SK-N-SH treated with all-trans-retinoic acid at 6 μM for 48 hours (cell line): Measurements from ENCODE around the gene NINL.

Experiments used
- ATAC-seq: fragments of 200-7000 bp; cut with Tn5 transposase; 3 replicates; pipeline ENCODE4 v1.9.1; 2020; ENCODE audit warnings: mild to moderate bottlenecking, moderate library complexity
- ARNTL ChIP-seq: fragments of 450-650 bp; formaldehyde crosslinking; IDR thresholded peaks from 2 replicates; pipeline ENCODE4 v1.5.0; 2020; ENCODE audit warnings: low read depth, mild to moderate bottlenecking, moderate library complexity, borderline replicate concordance
- BACH2 ChIP-seq: fragments of 250-450 bp; sonication (Bioruptor Pico); IDR thresholded peaks from 2 replicates; pipeline ENCODE4 v1.9.0; 2021; ENCODE audit warnings: mild to moderate bottlenecking, borderline replicate concordance
- CREB5 ChIP-seq: fragments of 250-450 bp; sonication (Bioruptor Pico); IDR thresholded peaks from 2 replicates; pipeline ENCODE4 v1.5.1; 2020; ENCODE audit warnings: low read depth, mild to moderate bottlenecking, moderate library complexity
- CSDC2 ChIP-seq: fragments of 250-450 bp; sonication (Bioruptor Pico); IDR thresholded peaks from 2 replicates; pipeline ENCODE4 v1.5.0; 2020; ENCODE audit warnings: mild to moderate bottlenecking, moderate library complexity
- CSRNP3 ChIP-seq: fragments of 250-450 bp; sonication (Bioruptor Pico); IDR thresholded peaks from 2 replicates; pipeline ENCODE4 v1.5.1; 2021; ENCODE audit warnings: mild to moderate bottlenecking, moderate library complexity
- ESRRG ChIP-seq: fragments of 250-450 bp; sonication (Bioruptor Pico); IDR thresholded peaks from 2 replicates; pipeline ENCODE4 v1.6.1; 2021; ENCODE audit warnings: mild to moderate bottlenecking
- ISL1 ChIP-seq: fragments of 250-450 bp; sonication (Bioruptor Pico); IDR thresholded peaks from 2 replicates; pipeline ENCODE4 v2.1.2; 2022; ENCODE audit warnings: mild to moderate bottlenecking, moderate library complexity
- OSR1 ChIP-seq: fragments of 250-450 bp; sonication (Bioruptor Pico); IDR thresholded peaks from 2 replicates; pipeline ENCODE4 v1.8.0; 2022; ENCODE audit warnings: moderate library complexity, mild to moderate bottlenecking, inconsistent platforms
- PPARA ChIP-seq: fragments of 250-450 bp; sonication (Bioruptor Pico); IDR thresholded peaks from 2 replicates; pipeline ENCODE4 v1.5.0; 2020; ENCODE audit warnings: mild to moderate bottlenecking, borderline replicate concordance
- RARB ChIP-seq: fragments of 250-450 bp; sonication (Bioruptor Pico); IDR thresholded peaks from 2 replicates; pipeline ENCODE4 v1.8.0; 2021; ENCODE audit warnings: mild to moderate bottlenecking, moderate library complexity
- SNAI2 ChIP-seq: fragments of 250-450 bp; sonication (Bioruptor Pico); IDR thresholded peaks from 2 replicates; pipeline ENCODE4 v1.5.0; 2020; ENCODE audit warnings: mild to moderate bottlenecking, moderate library complexity
- TCF4 ChIP-seq: fragments of 250-450 bp; sonication (Bioruptor Pico); IDR thresholded peaks from 2 replicates; pipeline ENCODE4 v1.8.0; 2021; ENCODE audit warnings: mild to moderate bottlenecking, moderate library complexity, borderline replicate concordance
- TOX ChIP-seq: fragments of 250-450 bp; sonication (Bioruptor Pico); IDR thresholded peaks from 2 replicates; pipeline ENCODE4 v1.8.0; 2021; ENCODE audit warnings: mild to moderate bottlenecking, moderate library complexity, borderline replicate concordance
- ZC3H10 ChIP-seq: fragments of 250-450 bp; sonication (Bioruptor Pico); IDR thresholded peaks from 2 replicates; pipeline ENCODE4 v1.5.1; 2021; ENCODE audit warnings: mild to moderate bottlenecking, moderate library complexity
- ZFP3 ChIP-seq: fragments of 250-450 bp; sonication (Bioruptor Pico); IDR thresholded peaks from 2 replicates; pipeline ENCODE4 v1.5.0; 2020; ENCODE audit warnings: mild to moderate bottlenecking, moderate library complexity
- ZFP30 ChIP-seq: fragments of 450-650 bp; formaldehyde crosslinking; IDR thresholded peaks from 2 replicates; pipeline ENCODE4 v1.5.0; 2022; ENCODE audit warnings: mild to moderate bottlenecking, moderate library complexity
- ZNF565 ChIP-seq: fragments of 450-650 bp; formaldehyde crosslinking; conservative IDR thresholded peaks from 2 replicates; pipeline ENCODE4 v1.5.0; 2020; ENCODE audit warnings: low read depth, mild to moderate bottlenecking, moderate library complexity
- ZNF70 ChIP-seq: fragments of 450-650 bp; formaldehyde crosslinking; IDR thresholded peaks from 2 replicates; pipeline ENCODE4 v1.5.0; 2020; ENCODE audit warnings: mild to moderate bottlenecking, moderate library complexity
- ZNF8 ChIP-seq: fragments of 450-650 bp; formaldehyde crosslinking; IDR thresholded peaks from 2 replicates; pipeline ENCODE4 v1.5.0; 2020; ENCODE audit warnings: mild to moderate bottlenecking, moderate library complexity
- TF ChIP-seq, protein P1 (sequence below): fragments of 250-450 bp; sonication (Bioruptor Pico); IDR thresholded peaks from 2 replicates; pipeline ENCODE4 v1.5.0; 2020; ENCODE audit warnings: mild to moderate bottlenecking, moderate library complexity
- TF ChIP-seq, protein P2 (sequence below): fragments of 250-450 bp; sonication (Bioruptor Pico); IDR thresholded peaks from 2 replicates; pipeline ENCODE4 v1.8.0; 2020; ENCODE audit warnings: mild to moderate bottlenecking, moderate library complexity, borderline replicate concordance
- TF ChIP-seq, protein P3 (sequence below): fragments of 250-450 bp; sonication (Bioruptor Pico); IDR thresholded peaks from 2 replicates; pipeline ENCODE4 v1.8.0; 2021; ENCODE audit warnings: low read depth, mild to moderate bottlenecking, moderate library complexity, borderline replicate concordance

The NINL gene

DNA sequence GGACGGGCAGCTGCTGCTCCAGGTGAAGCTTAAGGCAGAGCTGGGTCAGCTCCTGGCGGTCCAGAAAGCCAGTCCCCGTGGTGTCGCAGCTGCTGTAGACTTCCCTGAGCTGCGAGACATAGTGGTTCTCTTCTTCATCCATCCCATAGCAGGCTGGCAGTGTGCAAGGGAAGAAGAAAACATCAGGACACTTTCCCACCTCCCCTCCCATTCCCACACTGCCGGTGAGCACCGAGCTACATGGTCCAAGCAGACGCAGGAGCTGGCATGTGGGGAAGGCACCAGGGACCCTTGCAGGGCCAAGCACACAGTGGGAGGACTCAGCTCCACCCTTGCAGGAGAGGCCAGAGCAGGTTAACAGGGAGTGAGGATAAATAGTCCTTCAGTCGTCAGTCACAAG lies 58.9 kb downstream of the NINL start:
- no peak for ATAC-seq
- TF ChIP-seq ZFP30 (CRISPR knock-in tag) (no peak), ZNF8 (CRISPR knock-in tag) (no peak), PPARA (no peak), CSDC2 (no peak), ZNF70 (no peak), TCF4 (CRISPR knock-in tag) (no peak), ISL1 (CRISPR knock-in tag) (no peak), RARB (no peak), CREB5 (CRISPR knock-in tag) (no peak), ZNF565 (CRISPR knock-in tag) (no peak), BACH2 (CRISPR knock-in tag) (no peak), TOX (no peak), ZFP3 (no peak), ESRRG (CRISPR knock-in tag) (no peak), CSRNP3 (CRISPR knock-in tag) (no peak), ZC3H10 (no peak)
- TF ChIP-seq, protein P1, sequence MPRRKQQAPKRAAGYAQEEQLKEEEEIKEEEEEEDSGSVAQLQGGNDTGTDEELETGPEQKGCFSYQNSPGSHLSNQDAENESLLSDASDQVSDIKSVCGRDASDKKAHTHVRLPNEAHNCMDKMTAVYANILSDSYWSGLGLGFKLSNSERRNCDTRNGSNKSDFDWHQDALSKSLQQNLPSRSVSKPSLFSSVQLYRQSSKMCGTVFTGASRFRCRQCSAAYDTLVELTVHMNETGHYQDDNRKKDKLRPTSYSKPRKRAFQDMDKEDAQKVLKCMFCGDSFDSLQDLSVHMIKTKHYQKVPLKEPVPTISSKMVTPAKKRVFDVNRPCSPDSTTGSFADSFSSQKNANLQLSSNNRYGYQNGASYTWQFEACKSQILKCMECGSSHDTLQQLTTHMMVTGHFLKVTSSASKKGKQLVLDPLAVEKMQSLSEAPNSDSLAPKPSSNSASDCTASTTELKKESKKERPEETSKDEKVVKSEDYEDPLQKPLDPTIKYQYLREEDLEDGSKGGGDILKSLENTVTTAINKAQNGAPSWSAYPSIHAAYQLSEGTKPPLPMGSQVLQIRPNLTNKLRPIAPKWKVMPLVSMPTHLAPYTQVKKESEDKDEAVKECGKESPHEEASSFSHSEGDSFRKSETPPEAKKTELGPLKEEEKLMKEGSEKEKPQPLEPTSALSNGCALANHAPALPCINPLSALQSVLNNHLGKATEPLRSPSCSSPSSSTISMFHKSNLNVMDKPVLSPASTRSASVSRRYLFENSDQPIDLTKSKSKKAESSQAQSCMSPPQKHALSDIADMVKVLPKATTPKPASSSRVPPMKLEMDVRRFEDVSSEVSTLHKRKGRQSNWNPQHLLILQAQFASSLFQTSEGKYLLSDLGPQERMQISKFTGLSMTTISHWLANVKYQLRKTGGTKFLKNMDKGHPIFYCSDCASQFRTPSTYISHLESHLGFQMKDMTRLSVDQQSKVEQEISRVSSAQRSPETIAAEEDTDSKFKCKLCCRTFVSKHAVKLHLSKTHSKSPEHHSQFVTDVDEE (CRISPR knock-in tag), result no peak
- TF ChIP-seq, protein P2, sequence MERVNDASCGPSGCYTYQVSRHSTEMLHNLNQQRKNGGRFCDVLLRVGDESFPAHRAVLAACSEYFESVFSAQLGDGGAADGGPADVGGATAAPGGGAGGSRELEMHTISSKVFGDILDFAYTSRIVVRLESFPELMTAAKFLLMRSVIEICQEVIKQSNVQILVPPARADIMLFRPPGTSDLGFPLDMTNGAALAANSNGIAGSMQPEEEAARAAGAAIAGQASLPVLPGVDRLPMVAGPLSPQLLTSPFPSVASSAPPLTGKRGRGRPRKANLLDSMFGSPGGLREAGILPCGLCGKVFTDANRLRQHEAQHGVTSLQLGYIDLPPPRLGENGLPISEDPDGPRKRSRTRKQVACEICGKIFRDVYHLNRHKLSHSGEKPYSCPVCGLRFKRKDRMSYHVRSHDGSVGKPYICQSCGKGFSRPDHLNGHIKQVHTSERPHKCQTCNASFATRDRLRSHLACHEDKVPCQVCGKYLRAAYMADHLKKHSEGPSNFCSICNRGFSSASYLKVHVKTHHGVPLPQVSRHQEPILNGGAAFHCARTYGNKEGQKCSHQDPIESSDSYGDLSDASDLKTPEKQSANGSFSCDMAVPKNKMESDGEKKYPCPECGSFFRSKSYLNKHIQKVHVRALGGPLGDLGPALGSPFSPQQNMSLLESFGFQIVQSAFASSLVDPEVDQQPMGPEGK (CRISPR knock-in tag), result no peak
- TF ChIP-seq, protein P3, sequence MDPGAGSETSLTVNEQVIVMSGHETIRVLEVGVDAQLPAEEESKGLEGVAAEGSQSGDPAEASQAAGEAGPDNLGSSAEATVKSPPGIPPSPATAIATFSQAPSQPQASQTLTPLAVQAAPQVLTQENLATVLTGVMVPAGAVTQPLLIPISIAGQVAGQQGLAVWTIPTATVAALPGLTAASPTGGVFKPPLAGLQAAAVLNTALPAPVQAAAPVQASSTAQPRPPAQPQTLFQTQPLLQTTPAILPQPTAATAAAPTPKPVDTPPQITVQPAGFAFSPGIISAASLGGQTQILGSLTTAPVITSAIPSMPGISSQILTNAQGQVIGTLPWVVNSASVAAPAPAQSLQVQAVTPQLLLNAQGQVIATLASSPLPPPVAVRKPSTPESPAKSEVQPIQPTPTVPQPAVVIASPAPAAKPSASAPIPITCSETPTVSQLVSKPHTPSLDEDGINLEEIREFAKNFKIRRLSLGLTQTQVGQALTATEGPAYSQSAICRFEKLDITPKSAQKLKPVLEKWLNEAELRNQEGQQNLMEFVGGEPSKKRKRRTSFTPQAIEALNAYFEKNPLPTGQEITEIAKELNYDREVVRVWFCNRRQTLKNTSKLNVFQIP, result no peak

DNA sequence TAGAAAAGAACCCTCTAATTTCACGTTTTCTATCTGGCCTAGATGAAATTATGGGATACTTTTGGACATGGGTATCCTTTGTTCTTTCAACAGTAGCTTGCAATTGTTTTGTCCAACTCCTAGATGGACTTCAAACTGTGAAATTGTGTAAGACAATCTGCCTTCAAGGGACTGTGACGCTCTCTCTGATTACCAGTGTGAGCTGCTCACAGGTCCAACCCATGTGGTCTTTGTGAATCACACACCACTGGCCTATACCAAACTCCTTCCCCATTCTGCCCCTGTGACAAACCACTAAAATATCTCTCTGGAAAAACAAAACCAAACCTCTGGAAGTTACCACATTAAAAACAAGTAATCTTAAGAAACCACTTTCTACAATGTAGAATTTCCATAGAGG lies 59.5 kb downstream of the NINL start:
- ATAC-seq, result peak; percentile 55; the same call in 2 of the 3 replicates
- TF ChIP-seq CREB5 (CRISPR knock-in tag) (no peak), RARB (no peak), SNAI2 (no peak), ZNF8 (CRISPR knock-in tag) (no peak), ESRRG (CRISPR knock-in tag) (no peak), CSRNP3 (CRISPR knock-in tag) (no peak), ARNTL (CRISPR knock-in tag) (no peak), ZNF565 (CRISPR knock-in tag) (no peak), ZNF70 (no peak), TOX (no peak), OSR1 (no peak), ZFP30 (CRISPR knock-in tag) (no peak), ZFP3 (no peak)
